Thyroid gland (tissue), 4 donors: Measurements from ENCODE around the gene FAM222B. TPM values are rescaled to one million over a fixed set of nuclear protein-coding genes. Genes with fewer than 3 reads are reported as not detected.
A peak's percentile ranks its signal among the peaks of the same experiment; 100 is the strongest.

Experiments
- DNase-seq, 2 donors: peaks; one replicate each; pipeline ENCODE4 v3.0.0-alpha.2; 2019
- H3K27ac ChIP-seq, 3 donors: fragments of 200-600 bp; sonication (generic); 1 replicate in 2 of 3; 2 replicates in 1 of 3; pipeline ENCODE4 v1.5.1; 2016 to 2019; ENCODE audit warnings: mild to moderate bottlenecking in 1 of 3, moderate library complexity in 1 of 3
- H3K27me3 ChIP-seq: fragments of 200-600 bp; sonication (generic); one replicate; pipeline ENCODE4 v1.5.1; 2019
- H3K36me3 ChIP-seq, 2 donors: fragments of 200-600 bp; sonication (generic); one replicate each; pipeline ENCODE4 v1.5.1; 2016 to 2019
- H3K4me1 ChIP-seq, 2 donors: fragments of 200-600 bp; sonication (generic); one replicate each; pipeline ENCODE4 v1.5.1; 2017 to 2019
- H3K4me3 ChIP-seq, 3 donors: fragments of 200-600 bp; sonication (generic); replicated peaks in 1 of 3; 1 replicate in 2 of 3; 2 replicates in 1 of 3; pipeline ENCODE4 v1.5.1; 2016; ENCODE audit warnings: mild to moderate bottlenecking in 1 of 3
- H3K9me3 ChIP-seq: fragments of 200-600 bp; sonication (generic); one replicate; pipeline ENCODE4 v1.5.1; 2017
- CTCF ChIP-seq, 6 experiments: fragments of 200-600 bp in 3 of 6; fragments of 450-650 bp in 3 of 6; sonication (generic) in 3 of 6; IDR thresholded peaks; one replicate each; pipeline ENCODE4 v1.5.1; 2016 to 2019; ENCODE audit warnings: antibody characterized with exemption in 6 of 6, mild to moderate bottlenecking in 2 of 6, inconsistent platforms in 1 of 6, moderate library complexity in 1 of 6
- POLR2A ChIP-seq, 2 donors: fragments of 450-650 bp; IDR thresholded peaks; one replicate each; pipeline ENCODE4 v1.6.1; 2017; ENCODE audit warnings: antibody characterized with exemption in 2 of 2, mild to moderate bottlenecking in 2 of 2, moderate library complexity in 1 of 2
- WGBS, 2 donors: methylation state at CpG; one replicate each; pipeline ENCODE4 v1.1.5; 2017; 5-methylcytosine and 5-hydroxymethylcytosine counted together
- intact Hi-C: fragments of 100-400 bp; cut with DNase I; formaldehyde crosslinking; loops from one replicate; pipeline ENCODE4 v1.15.1; 2023
- total RNA-seq, 4 donors: library from RNA; depleted of rRNA; stranded (reverse); fragments of >200 nt; gene quantifications; one replicate each; pipeline ENCODE4 v1.2.3, GENCODE V29; 2016

Gene FAM222B
- total RNA-seq, 4 donors from 2014 or later, result 14.1 to 22.6 (median 15.8) TPM

- Histone ChIP-seq H3K27ac (peak overlapping the region; percentile 91 to 99 (median 95)), H3K9me3 (no peaks in the 10 kb centered on the region), H3K36me3 (peaks cover 22 to 26% of the 10 kb centered on the region in 2 donors), H3K4me3 (no peak overlapping the region), H3K27me3 (no peaks in the 10 kb centered on the region), H3K4me1 (peaks cover 44 to 60% of the 10 kb centered on the region in 2 donors)
- 19 to 20% methylated on average over 2 to 7 of the region's 7 CpGs for WGBS, 2 donors
- intact Hi-C loops, result no loop called here
- peak; percentile 90 to 91 for DNase-seq
- peak in 1 of 6 experiments; percentile 17 for TF ChIP-seq CTCF (IDR thresholded peaks at IDR 0.05)
- peak in 1 of 2 donors; percentile 12 for TF ChIP-seq POLR2A (IDR thresholded peaks at IDR 0.05)
Measured at GRCh38 chr17:28747051-28747691, 95.4 kb downstream of the FAM222B start.

- peak; percentile 77 to 88 for DNase-seq
- Histone ChIP-seq H3K27ac (peak overlapping the region; percentile 91 to 99 (median 95)), H3K27me3 (no peaks in the 10 kb centered on the region), H3K36me3 (peaks cover 22 to 26% of the 10 kb centered on the region in 2 donors), H3K9me3 (no peaks in the 10 kb centered on the region), H3K4me1 (peaks cover 44 to 60% of the 10 kb centered on the region in 2 donors), H3K4me3 (peak overlapping the region in 1 of 3 donors; percentile 99)
- intact Hi-C loops, result no loop called here
- TF ChIP-seq CTCF (IDR thresholded peaks at IDR 0.05) (no peak), POLR2A (IDR thresholded peaks at IDR 0.05) (no peak)
- WGBS, 2 donors, result 18 to 29% methylated on average over 4 to 5 of the region's 5 CpGs
Measured at GRCh38 chr17:28746611-28747050, 96.0 kb downstream of the FAM222B start.

GRCh38 chr17:28745786-28746411, 96.7 kb downstream of the FAM222B start:
- H3K36me3 ChIP-seq, result peaks cover 21 to 26% of the 10 kb centered on the region in 2 donors
- peak overlapping the region; percentile 5 to 99 (median 85) for H3K4me3 ChIP-seq
- no peaks in the 10 kb centered on the region for H3K9me3 ChIP-seq
- intact Hi-C loops, result no loop called here
- H3K27ac ChIP-seq, result peak overlapping the region; percentile 91 to 99 (median 95)
- peaks cover 44 to 60% of the 10 kb centered on the region in 2 donors for H3K4me1 ChIP-seq
- TF ChIP-seq CTCF (IDR thresholded peaks at IDR 0.05), result no peak
- TF ChIP-seq POLR2A (IDR thresholded peaks at IDR 0.05), result peak in 1 of 2 donors; percentile 72
- no peaks in the 10 kb centered on the region for H3K27me3 ChIP-seq
- peak; percentile 91 to 95 for DNase-seq
- WGBS, 2 donors, result 25 to 46% methylated on average over 3 to 4 of the region's 4 CpGs

GRCh38 chr17:28744972-28745785, 97.4 kb downstream of the FAM222B start:
- Histone ChIP-seq H3K27ac (peak overlapping the region; percentile 91 to 99 (median 95)), H3K4me1 (peaks cover 44 to 60% of the 10 kb centered on the region in 2 donors), H3K27me3 (no peaks in the 10 kb centered on the region), H3K36me3 (peaks cover 18 to 26% of the 10 kb centered on the region in 2 donors), H3K4me3 (peak overlapping the region; percentile 5 to 99 (median 85)), H3K9me3 (no peaks in the 10 kb centered on the region)
- 1 to 4% methylated on average over 18 to 30 of the region's 31 CpGs for whole genome bisulfite sequencing, 2 donors
- TF ChIP-seq CTCF (IDR thresholded peaks at IDR 0.05), result no peak
- TF ChIP-seq POLR2A (IDR thresholded peaks at IDR 0.05), result no peak
- peak; percentile 61 to 72 for DNase-seq
- intact Hi-C loops, result no loop called here
